Esophagus squamous epithelium (tissue), 4 donors: ENCODE measurements around the gene SIRPB2.

Experiments
- CTCF ChIP-seq, 6 experiments: fragments of 450-650 bp in 4 of 6; fragments of 200-600 bp in 2 of 6; sonication (generic) in 2 of 6; IDR thresholded peaks; one replicate each; pipeline ENCODE4 v1.5.1; 2016 to 2019; ENCODE audit warnings: antibody characterized with exemption in 6 of 6, mild to moderate bottlenecking in 4 of 6, moderate library complexity in 4 of 6
- POLR2A ChIP-seq, 4 donors: fragments of 450-650 bp; IDR thresholded peaks; one replicate each; pipeline ENCODE4 v1.6.1; 2017; ENCODE audit warnings: antibody characterized with exemption in 4 of 4, mild to moderate bottlenecking in 4 of 4, moderate library complexity in 3 of 4

GRCh38 chr20:1456300-1456699, 34.9 kb downstream of the SIRPB2 start:
- no peak for TF ChIP-seq POLR2A (IDR thresholded peaks at IDR 0.05)
- TF ChIP-seq CTCF (IDR thresholded peaks at IDR 0.05) = no peak
